ENCODE measurements around the gene CARS1.

The CARS1 gene

GRCh38 chr11:3077846-3078440, 20.7 kb upstream of the CARS1 start:
- Histone ChIP-seq H3K36me3 (ENCODE audit: insufficient read depth) (no peaks in the 10 kb centered on the region), H3K27ac (no peak overlapping the region), H3K4me3 (IDR thresholded peaks at IDR 0.05; ENCODE audit: insufficient read depth, low read depth, low read length) (no peak overlapping the region), H3K4me2 (no peak overlapping the region), H3K4me1 (ENCODE audit: low read depth, poor library complexity, severe bottlenecking) (no peaks in the 10 kb centered on the region), H2AFZ (ENCODE audit: low read depth) (no peak overlapping the region), H3K79me2 (ENCODE audit: insufficient read depth, low read depth) (no peaks in the 10 kb centered on the region), H3K27me3 (ENCODE audit: insufficient read depth, low read depth) (no peaks in the 10 kb centered on the region), H4K20me1 (ENCODE audit: insufficient read depth) (no peaks in the 10 kb centered on the region), H3K9ac (no peak overlapping the region)
- no peak for TF ChIP-seq CTCF (conservative IDR thresholded peaks at IDR 0.05; ENCODE audit: low read depth, low read length)

GRCh38 chr11:3077189-3077836, 20.1 kb upstream of the CARS1 start:
- Histone ChIP-seq H3K79me2 (ENCODE audit: insufficient read depth, low read depth) (no peaks in the 10 kb centered on the region), H4K20me1 (ENCODE audit: insufficient read depth) (no peaks in the 10 kb centered on the region), H3K4me1 (ENCODE audit: low read depth, poor library complexity, severe bottlenecking) (no peaks in the 10 kb centered on the region), H3K4me2 (no peak overlapping the region), H3K4me3 (IDR thresholded peaks at IDR 0.05; ENCODE audit: insufficient read depth, low read depth, low read length) (no peak overlapping the region), H3K27me3 (ENCODE audit: insufficient read depth, low read depth) (no peaks in the 10 kb centered on the region), H3K9ac (no peak overlapping the region), H2AFZ (ENCODE audit: low read depth) (no peak overlapping the region), H3K36me3 (ENCODE audit: insufficient read depth) (no peaks in the 10 kb centered on the region), H3K27ac (no peak overlapping the region)
- TF ChIP-seq CTCF (conservative IDR thresholded peaks at IDR 0.05; ENCODE audit: low read depth, low read length) = no peak

GRCh38 chr11:3074912-3075589, 17.8 kb upstream of the CARS1 start:
- Histone ChIP-seq H3K9ac (no peak overlapping the region), H3K36me3 (ENCODE audit: insufficient read depth) (no peaks in the 10 kb centered on the region), H3K4me2 (no peak overlapping the region), H2AFZ (ENCODE audit: low read depth) (no peak overlapping the region), H3K4me1 (ENCODE audit: low read depth, poor library complexity, severe bottlenecking) (no peaks in the 10 kb centered on the region), H3K79me2 (ENCODE audit: insufficient read depth, low read depth) (no peaks in the 10 kb centered on the region), H3K27ac (no peak overlapping the region), H3K27me3 (ENCODE audit: insufficient read depth, low read depth) (no peaks in the 10 kb centered on the region), H4K20me1 (ENCODE audit: insufficient read depth) (no peaks in the 10 kb centered on the region), H3K4me3 (IDR thresholded peaks at IDR 0.05; ENCODE audit: insufficient read depth, low read depth, low read length) (no peak overlapping the region)
- TF ChIP-seq CTCF (conservative IDR thresholded peaks at IDR 0.05; ENCODE audit: low read depth, low read length) = no peak

GRCh38 chr11:3073029-3073435, 15.8 kb upstream of the CARS1 start:
- Histone ChIP-seq H3K36me3 (ENCODE audit: insufficient read depth) (no peaks in the 10 kb centered on the region), H3K27ac (no peak overlapping the region), H4K20me1 (ENCODE audit: insufficient read depth) (no peaks in the 10 kb centered on the region), H2AFZ (ENCODE audit: low read depth) (no peak overlapping the region), H3K27me3 (ENCODE audit: insufficient read depth, low read depth) (no peaks in the 10 kb centered on the region), H3K4me1 (ENCODE audit: low read depth, poor library complexity, severe bottlenecking) (no peaks in the 10 kb centered on the region), H3K9ac (no peak overlapping the region), H3K4me3 (IDR thresholded peaks at IDR 0.05; ENCODE audit: insufficient read depth, low read depth, low read length) (no peak overlapping the region), H3K79me2 (ENCODE audit: insufficient read depth, low read depth) (no peaks in the 10 kb centered on the region), H3K4me2 (no peak overlapping the region)
- no peak for TF ChIP-seq CTCF (conservative IDR thresholded peaks at IDR 0.05; ENCODE audit: low read depth, low read length)
